ENCODE data around the gene NEURL2.

Gene NEURL2

DNA sequence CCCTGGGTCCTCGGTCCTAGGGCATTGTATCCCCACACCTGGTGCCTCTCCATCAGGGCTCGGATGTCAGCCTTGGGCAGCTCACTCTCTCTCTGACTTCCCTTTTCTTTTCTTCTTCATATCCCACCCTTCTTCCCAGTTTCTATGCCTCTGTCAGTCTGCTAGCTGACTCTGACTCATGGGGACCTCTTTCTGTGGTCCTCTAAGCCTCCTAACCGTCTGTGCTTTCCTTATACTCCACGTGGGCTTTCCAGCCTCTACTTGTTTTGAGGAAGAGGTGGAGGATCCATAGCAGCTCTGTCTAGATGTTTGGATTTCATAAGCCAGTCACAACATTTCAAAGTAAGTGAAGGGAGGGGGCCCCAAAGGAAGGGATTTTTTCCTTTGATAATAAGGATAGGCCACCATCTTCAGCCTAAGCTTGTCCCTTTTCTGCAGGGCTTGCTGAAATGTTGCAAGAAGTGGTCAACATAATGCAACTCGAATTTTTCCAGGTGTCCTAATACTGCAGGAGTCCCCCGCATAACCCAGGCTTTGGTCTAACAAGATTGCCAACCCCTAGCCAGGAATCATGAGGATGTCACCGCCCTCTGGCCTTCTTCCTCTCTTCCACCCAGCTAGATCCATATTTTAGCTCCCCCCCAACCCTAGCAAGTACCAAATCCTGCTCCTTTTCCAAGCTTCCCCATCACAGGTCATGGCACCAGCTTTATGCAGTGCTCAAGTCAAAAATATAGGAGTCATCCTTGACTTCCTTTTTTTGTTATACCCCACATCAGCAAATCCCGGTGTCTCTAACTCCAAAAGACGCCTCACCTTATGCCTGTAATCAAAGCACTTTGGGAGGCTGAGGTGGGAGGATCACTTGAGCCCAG is 29.7 kb upstream of the NEURL2 start:
- DNase-seq (ENCODE audit: low read depth, low spot score): no peak

DNA sequence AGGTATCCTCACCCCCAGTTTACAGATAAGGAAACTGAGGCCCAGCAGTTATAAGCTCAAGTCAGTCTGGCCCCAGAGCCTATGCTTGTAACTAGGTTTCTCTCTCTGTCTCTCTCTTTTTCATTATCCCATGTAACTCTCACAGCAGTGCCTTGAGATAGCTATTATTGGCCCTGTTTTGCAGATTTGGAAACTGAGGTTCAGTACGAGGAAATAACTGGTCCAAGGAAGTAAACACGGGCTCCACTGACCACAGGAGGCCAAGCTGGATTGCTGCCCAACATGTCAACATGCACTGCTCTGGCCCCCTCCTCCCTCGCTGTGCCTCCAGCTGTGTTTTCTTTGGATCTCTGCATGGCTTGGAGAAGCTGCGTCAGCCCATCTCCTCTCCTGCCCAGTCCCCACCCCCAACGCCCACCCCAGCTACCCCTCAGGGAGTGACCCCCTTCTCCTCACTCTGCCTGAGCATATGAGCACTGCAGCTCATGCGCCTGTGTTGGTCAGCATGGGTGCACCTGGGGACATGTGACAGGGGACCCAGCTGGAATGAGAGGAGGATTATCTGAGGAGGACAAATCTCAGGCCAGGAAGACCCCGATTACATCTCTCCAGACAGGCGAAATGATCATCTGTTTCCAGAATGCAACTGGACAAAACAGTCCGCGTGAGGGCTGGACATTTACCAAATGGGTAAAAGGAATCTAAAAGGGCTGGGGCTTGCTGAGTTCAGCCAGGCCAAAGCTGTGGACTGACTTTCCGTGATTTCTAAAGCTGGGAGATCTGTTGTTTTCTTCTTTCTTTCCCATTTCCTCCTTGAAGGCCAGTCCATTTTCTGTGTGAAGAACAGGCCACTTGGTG is 28.8 kb upstream of the NEURL2 start:
- peak; percentile 96 for DNase-seq (ENCODE audit: low read depth, low spot score)

- no peak for DNase-seq (ENCODE audit: low read depth, low spot score)
These were observed 27.9 kb upstream of the NEURL2 start for GRCh38 chr20:45918779-45919537.

GRCh38 chr20:45918182-45918737 is 27.3 kb upstream of the NEURL2 start:
- no peak for DNase-seq (ENCODE audit: low read depth, low spot score)

DNA sequence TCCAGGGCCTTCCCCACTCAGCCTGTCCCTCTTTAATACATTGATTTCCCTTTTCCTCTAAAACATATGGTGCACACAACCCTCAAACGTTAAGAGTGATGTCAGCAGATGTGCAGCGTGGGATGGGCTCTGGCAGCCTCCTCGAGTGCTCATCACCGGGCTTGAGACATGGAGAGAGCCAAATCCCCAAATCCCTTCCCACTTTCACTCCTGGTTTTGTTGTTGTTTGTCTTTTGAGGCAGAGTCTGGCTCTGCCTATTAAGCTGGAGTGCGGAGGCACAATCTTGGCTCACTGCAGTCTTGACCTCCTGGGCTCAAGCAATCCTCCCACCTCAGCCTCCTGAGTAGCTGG is 26.8 kb upstream of the NEURL2 start:
- no peak for DNase-seq (ENCODE audit: low read depth, low spot score)

DNA sequence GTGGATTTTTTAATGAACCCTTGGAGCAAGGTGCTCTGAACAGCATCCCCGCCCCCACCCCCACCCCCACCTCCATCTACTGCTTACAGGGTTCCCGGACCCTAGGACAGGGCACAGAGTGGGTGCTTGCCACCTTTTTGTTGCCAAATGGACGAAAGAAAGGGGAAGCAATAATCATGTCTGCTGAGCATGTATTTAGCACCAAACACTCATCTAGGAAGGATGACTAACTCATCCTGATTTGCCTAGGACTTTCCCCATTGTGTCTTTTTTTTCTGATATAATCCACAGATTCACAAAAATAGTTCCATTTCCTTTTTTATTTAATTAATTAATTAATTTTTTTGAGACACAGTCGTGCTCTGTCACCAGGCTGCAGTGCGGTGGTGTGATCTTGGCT is 22.1 kb upstream of the NEURL2 start:
- DNase-seq (ENCODE audit: low read depth, low spot score): no peak

- DNase-seq (ENCODE audit: low read depth, low spot score): no peak
These were observed 21.3 kb upstream of the NEURL2 start for GRCh38 chr20:45912344-45912682.

GRCh38 chr20:45911486-45912343 is 20.7 kb upstream of the NEURL2 start, which contains the start of gene PLTP:
Gene PLTP (minus strand): TSS chr20:45912155. CDS start chr20:45911452, 703 bp downstream.
- no peak for DNase-seq (ENCODE audit: low read depth, low spot score)

DNA sequence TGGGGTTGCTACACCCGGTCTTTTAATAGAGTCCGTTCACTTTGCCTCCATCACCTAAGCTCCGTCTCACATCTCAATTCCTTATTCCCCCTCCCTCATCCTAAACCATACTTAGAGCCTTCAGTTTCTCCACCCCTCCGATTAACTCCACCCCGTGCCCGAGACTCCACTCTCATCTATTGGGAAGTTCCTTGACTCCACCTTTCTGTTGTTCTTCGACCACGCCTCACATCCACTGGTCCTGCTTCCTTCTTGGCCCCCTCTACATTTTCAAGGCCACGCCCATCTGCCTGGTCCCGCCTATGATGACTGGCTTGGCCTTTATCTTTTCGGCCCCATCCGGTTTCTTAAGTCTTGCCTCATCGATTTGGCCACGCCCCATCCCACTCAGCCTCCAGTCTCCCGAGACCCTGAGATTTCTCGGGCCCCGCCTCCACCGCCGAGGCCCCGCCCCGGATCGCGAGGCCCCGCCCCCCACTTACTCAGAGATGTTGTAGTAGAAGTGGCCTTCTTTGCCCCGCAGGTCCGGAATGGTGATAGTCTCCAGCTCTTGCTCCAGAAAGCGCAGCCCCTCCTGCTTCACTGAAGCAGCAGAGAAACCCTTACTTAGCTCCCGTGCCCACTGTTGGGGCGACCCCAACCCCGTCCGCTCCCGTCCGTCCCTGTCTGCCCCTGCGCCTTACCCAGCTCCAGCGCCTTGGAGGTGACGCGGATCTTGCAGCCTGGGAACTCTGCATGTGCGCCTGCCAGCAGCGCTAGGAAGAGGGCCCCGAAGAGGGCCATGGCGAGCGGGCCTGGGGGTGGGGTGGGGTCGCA is 19.9 kb upstream of the NEURL2 start:
- DNase-seq (ENCODE audit: low read depth, low spot score): peak; percentile 96

DNA sequence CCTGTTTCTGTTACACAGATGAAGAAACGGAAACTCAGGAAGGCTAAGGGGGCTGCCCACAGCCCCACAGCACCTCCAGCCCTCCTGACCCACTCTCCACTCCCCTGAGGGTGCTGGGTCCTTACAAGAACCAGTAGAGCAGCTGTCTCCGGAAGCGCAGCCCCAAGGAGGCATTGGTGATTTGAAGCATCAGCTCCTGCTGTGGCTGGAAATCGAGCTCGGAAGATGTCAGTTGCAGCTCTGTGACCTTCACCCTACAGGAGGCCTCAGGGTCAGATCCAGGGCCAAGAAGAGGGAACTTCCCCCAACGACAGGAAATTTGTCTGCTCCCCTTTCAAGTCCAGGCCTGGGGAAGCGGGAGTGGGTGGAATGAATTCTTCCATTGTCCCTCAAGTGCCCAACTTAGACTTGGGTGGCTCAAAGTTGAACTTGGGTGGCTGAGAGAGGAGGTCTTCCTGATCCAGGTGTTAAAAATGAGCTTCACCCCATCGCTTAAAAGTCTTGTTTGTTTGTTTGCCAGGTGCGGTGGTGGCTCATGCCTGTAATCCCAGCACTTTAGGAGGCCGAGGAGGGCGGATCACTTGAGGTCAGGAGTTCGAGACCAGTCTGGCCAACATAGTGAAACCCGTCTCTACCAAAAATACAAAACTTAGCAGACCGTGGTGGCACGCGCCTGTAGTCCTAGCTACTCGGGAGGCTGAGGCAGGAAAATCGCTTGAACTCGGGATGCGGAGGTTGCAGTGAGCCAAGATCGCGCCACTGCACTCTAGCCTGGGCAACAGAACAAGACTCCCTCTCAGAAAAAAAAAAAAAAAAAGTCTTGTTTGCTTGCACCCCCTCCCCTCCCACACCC is 19.0 kb upstream of the NEURL2 start:
- DNase-seq (ENCODE audit: low read depth, low spot score): no peak

DNA sequence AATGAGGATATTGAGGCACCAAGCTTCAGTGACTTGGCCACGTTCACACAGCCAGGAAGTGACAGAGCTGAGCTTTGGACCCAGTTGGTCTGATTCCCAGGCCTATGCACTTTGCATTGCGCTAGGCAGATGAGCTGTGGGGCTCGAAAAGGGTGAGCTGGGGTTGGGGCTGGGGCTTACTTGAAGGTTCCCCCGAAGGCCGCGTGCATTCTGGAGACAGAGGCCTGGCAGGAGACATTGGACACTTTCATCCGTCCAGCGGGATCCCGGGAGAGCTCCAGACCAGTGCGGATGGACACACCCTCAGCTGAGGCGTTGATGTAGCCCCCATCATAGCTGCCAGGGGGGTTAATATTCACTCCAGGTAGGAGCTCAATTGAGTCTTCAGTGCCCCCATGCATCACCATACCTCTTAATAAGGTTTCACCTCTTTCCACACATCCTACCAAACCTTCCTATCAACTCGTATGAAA is 18.4 kb upstream of the NEURL2 start:
- DNase-seq (ENCODE audit: low read depth, low spot score): no peak

DNA sequence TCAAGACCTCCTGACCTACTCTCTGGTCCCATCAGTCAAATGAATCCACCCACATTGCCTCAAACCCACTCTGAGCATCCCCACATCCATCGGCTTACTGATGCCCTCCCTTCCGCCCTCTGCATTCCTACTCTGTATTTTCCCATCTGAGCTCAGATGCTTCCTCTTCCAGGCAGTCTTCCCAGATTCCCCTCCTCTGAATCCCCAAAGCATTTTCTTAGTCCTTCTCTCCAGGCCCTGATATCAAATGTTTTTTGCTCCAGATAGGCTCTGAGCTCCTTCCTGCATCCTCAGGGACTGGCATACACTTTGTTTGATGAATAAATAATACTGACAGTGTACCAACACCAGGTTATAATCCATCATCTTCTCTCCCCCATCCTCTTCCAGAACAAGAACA is 17.1 kb upstream of the NEURL2 start:
- DNase-seq (ENCODE audit: low read depth, low spot score): no peak

- DNase-seq (ENCODE audit: low read depth, low spot score): no peak
These were observed 16.4 kb upstream of the NEURL2 start for GRCh38 chr20:45907219-45907948.

GRCh38 chr20:45905505-45906079 is 14.6 kb upstream of the NEURL2 start:
- DNase-seq (ENCODE audit: low read depth, low spot score): no peak

DNA sequence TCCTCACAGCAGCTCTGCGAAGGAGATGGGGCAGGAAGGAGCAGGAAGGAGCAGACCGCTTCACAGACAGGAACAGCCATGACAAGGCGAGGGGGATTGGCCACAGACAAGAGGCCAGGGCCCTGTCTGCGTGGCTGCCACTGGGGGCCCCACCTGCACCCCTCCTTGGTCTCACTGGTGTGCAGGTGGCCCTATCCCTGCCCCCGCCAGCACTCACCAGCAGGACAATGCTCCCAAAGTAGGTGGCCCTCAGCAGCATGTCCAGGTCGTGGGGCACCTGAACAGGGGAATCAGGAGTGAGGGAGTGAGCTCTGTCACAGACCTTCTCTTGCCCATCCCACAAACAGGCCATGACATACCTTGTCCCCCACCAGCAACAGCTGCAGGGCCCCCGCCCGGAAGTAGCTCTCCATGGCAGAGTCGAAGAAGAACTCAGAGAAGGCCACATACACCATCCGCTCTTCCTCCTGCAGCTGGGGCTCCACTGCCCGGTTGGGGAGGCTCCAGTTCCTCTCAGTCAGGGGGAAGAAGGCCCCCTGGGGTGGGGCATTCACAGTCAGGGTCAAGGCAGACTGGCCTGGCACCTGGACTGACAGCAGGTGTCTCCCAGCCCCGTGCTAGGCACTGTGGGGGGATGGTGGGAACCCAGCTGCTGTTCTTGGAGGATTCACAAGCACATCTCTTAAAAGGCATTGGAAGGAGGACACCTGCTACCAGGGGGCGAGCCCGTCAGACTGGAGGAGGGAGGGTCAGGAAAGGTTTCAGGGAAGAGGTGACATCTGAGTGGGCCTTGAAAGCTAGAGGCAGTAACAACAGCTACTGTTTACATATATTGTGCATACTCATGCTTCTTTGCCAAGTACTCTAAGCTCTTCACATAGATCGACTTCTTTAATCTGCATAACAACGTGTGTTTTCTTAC is 13.8 kb upstream of the NEURL2 start:
- no peak for DNase-seq (ENCODE audit: low read depth, low spot score)

- no peak for DNase-seq (ENCODE audit: low read depth, low spot score)
These were observed 11.2 kb upstream of the NEURL2 start for GRCh38 chr20:45902199-45902701.
